ENCODE data around the gene TIAM1.

Gene TIAM1

GRCh38 chr21:31343680-31344480 lies at the start of gene TIAM1:
TSS of gene TIAM1 (minus strand) at chr21:31344261. CDS start at chr21:31266972, 77,289 bp downstream.
- peak; percentile 76 for DNase-seq (ENCODE audit: low read depth)
- peak within 1 kb of the TSS; percentile 66 for H3K4me3 ChIP-seq (replicated peaks; ENCODE audit: low read depth, low read length)
- TF ChIP-seq, protein P1, sequence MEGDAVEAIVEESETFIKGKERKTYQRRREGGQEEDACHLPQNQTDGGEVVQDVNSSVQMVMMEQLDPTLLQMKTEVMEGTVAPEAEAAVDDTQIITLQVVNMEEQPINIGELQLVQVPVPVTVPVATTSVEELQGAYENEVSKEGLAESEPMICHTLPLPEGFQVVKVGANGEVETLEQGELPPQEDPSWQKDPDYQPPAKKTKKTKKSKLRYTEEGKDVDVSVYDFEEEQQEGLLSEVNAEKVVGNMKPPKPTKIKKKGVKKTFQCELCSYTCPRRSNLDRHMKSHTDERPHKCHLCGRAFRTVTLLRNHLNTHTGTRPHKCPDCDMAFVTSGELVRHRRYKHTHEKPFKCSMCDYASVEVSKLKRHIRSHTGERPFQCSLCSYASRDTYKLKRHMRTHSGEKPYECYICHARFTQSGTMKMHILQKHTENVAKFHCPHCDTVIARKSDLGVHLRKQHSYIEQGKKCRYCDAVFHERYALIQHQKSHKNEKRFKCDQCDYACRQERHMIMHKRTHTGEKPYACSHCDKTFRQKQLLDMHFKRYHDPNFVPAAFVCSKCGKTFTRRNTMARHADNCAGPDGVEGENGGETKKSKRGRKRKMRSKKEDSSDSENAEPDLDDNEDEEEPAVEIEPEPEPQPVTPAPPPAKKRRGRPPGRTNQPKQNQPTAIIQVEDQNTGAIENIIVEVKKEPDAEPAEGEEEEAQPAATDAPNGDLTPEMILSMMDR (IDR thresholded peaks at IDR 0.05; ENCODE audit: low read length, missing control alignments), result no peak

DNA sequence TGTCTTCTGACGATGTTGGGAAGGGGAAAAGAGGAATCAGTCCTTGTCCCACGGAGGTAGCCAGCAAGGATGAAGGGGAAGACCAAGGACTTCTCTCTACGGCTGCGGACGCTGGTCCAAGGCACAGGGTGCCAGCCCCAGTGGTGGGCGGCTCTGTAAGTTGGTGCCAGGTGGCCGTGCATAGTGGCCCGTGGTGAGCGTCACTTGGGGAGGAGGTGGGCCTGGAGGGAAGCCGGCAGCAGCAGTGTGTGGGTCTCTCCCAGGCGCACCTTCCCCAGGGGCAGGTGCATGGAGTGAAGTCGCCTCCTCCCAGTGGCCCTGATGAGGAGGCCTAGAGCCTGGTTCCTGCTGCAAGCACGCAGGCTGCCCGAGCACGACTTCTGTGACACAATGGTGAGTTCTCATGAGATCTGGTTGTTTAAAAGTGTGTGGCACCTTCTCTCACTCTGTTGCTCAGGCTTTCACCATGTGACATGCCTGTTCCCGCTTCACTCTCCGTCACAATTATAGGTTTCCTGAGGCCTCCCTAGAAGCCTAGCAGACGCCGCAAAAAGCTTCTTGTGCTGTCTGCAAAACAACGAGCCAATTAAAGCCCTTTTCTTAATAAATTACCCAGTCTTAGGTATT lies 43.6 kb upstream of the TIAM1 start:
- no peak for DNase-seq (ENCODE audit: low read depth)
- no peak overlapping the region for H3K4me3 ChIP-seq (replicated peaks; ENCODE audit: low read depth, low read length)
- TF ChIP-seq, protein P1 (IDR thresholded peaks at IDR 0.05; ENCODE audit: low read length, missing control alignments), result no peak

DNA sequence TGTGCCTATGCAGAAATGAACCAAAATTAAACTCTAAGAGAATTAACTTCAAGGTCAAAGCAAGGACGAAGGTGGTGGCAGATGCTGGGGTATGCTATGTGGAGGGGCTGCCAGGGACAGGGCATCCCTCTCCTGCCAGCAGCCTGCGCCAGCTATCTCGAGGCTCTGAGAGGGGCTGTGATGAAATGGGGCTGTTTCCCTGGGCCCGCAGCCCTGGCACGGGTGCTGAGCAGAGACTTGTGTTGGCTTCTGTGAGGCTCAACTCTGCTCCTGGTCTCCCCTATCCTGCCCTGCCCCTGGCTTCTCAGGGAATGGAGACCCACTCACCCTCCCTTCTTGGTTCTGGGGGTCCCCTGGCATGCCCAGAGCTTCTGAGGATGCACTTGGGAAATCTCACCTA lies 41.9 kb upstream of the TIAM1 start:
- H3K4me3 ChIP-seq (replicated peaks; ENCODE audit: low read depth, low read length), result no peak overlapping the region
- TF ChIP-seq, protein P1 (IDR thresholded peaks at IDR 0.05; ENCODE audit: low read length, missing control alignments), result no peak
- DNase-seq (ENCODE audit: low read depth), result no peak

GRCh38 chr21:31383770-31384169 lies 39.7 kb upstream of the TIAM1 start:
- TF ChIP-seq, protein P1 (IDR thresholded peaks at IDR 0.05; ENCODE audit: low read length, missing control alignments), result no peak
- DNase-seq (ENCODE audit: low read depth), result no peak
- H3K4me3 ChIP-seq (replicated peaks; ENCODE audit: low read depth, low read length), result no peak overlapping the region

DNA sequence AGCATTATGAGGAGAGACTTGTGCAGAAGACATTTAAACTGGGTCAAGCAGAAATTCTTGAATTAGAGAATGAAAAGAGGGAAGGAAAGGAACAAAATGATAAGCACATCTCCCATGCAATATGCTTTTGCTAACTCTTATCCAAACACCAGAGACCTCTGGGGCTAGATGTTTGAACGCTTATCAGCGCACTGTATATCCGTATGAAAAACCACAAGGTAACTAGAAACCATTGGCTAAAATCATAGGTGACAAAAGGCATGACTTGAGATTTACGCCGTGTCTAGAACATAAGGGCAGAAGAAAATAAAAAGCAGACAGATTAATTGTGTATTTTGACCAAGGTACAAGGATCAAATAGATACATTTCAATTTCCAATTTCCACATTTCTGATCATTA lies 38.0 kb upstream of the TIAM1 start:
- DNase-seq (ENCODE audit: low read depth), result no peak
- no peak overlapping the region for H3K4me3 ChIP-seq (replicated peaks; ENCODE audit: low read depth, low read length)
- TF ChIP-seq, protein P1 (IDR thresholded peaks at IDR 0.05; ENCODE audit: low read length, missing control alignments), result no peak

DNA sequence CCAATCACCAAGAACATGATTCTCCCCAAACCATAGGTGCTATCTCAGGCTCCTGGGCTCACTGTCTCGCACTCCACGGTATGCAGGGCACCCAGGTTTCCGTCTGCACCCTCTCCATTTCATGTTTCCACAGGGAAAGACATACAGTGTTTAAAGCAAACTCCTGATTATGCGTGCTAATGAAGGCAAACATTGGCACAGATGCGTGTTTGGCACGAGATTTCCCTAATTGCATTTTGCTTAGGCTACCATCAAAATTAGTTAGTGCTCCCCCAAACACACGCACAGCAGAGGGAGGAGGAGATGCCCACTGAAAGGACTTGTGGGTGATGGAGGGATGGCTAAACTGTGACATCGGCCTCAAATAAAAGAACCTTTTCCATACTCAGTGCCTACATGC lies 32.2 kb upstream of the TIAM1 start:
- DNase-seq (ENCODE audit: low read depth), result no peak
- H3K4me3 ChIP-seq (replicated peaks; ENCODE audit: low read depth, low read length), result no peak overlapping the region
- TF ChIP-seq, protein P1 (IDR thresholded peaks at IDR 0.05; ENCODE audit: low read length, missing control alignments), result no peak

All from fibroblast of pulmonary artery (primary cell).